ENCODE results near the gene CHP2. TPM values are rescaled to one million over a fixed set of nuclear protein-coding genes. Genes with fewer than 3 reads are reported as not detected.

CHP2 gene
- total and polyA plus RNA-seq, 2 donors from 2014 or later, result 6.8 TPM; not detected in 1

DNA sequence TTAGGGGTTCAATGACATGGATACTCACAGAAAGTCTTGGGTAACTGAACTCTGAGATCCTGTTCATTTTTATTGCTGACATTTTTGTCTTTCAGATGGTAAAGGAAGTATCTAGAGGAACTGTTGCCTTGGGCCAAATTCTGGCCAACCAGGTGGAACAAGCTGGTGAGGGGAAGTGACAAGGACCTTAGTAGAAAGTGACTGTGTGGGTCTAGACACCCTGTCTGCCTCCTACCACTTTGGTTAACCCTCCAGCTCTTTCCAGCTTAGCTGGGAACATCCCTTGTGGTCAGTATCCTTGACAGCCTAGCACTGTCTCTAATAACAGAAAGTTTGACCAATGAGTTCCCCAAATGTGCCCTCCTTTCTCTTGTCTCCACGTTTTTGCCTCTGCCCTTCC lies 52.2 kb downstream of the CHP2 start:
- H3K36me3 ChIP-seq (ENCODE audit: control insufficient read depth in 2 of 3, insufficient read depth in 3 of 3, low read length in 3 of 3), result no peaks in the 10 kb centered on the region
- FAIRE-seq (no peak), DNase-seq (no peak)
- no peak overlapping the region for H3K9ac ChIP-seq (ENCODE audit: low read length in 3 of 3)
- intact Hi-C loops (cut with DNase I), result no loop called here
- no peak overlapping the region for H3K27ac ChIP-seq (ENCODE audit: low read depth in 2 of 2, low read length in 2 of 2)
- no peaks in the 10 kb centered on the region for H3K27me3 ChIP-seq (ENCODE audit: control insufficient read depth, insufficient read depth, low read length)
- H3K4me3 ChIP-seq (ENCODE audit: low read length in 3 of 3), result no peak overlapping the region
- TF ChIP-seq, protein P1, sequence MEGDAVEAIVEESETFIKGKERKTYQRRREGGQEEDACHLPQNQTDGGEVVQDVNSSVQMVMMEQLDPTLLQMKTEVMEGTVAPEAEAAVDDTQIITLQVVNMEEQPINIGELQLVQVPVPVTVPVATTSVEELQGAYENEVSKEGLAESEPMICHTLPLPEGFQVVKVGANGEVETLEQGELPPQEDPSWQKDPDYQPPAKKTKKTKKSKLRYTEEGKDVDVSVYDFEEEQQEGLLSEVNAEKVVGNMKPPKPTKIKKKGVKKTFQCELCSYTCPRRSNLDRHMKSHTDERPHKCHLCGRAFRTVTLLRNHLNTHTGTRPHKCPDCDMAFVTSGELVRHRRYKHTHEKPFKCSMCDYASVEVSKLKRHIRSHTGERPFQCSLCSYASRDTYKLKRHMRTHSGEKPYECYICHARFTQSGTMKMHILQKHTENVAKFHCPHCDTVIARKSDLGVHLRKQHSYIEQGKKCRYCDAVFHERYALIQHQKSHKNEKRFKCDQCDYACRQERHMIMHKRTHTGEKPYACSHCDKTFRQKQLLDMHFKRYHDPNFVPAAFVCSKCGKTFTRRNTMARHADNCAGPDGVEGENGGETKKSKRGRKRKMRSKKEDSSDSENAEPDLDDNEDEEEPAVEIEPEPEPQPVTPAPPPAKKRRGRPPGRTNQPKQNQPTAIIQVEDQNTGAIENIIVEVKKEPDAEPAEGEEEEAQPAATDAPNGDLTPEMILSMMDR (IDR thresholded peaks at IDR 0.05; ENCODE audit: borderline replicate concordance, extremely low read depth, insufficient read depth), result no peak
- H3K9me3 ChIP-seq (ENCODE audit: control insufficient read depth in 2 of 3, insufficient read depth in 1 of 3, low read length in 3 of 3), result no peaks in the 10 kb centered on the region
- H3K4me1 ChIP-seq (ENCODE audit: control insufficient read depth in 2 of 3, insufficient read depth in 2 of 3, low read depth in 1 of 3, low read length in 3 of 3), result no peaks in the 10 kb centered on the region

Other genes starting within 250 kb of the CHP2 start
- gene GGA2, start 244.5 kb upstream of the CHP2 start, total RNA-seq, result 79.9 TPM
- 43.5 TPM for gene GGA2, start 244.5 kb upstream of the CHP2 start, polyA plus RNA-seq (ENCODE audit: insufficient read depth, low read depth, low replicate concordance)
- gene EARS2, start 197.7 kb upstream of the CHP2 start, total RNA-seq, result 21.6 TPM
- 30.4 TPM for gene EARS2, start 197.7 kb upstream of the CHP2 start, polyA plus RNA-seq (ENCODE audit: insufficient read depth, low read depth, low replicate concordance)
- 52.8 TPM for gene UBFD1, start 197.3 kb upstream of the CHP2 start, total RNA-seq
- 20.8 TPM for gene UBFD1, start 197.3 kb upstream of the CHP2 start, polyA plus RNA-seq (ENCODE audit: insufficient read depth, low read depth, low replicate concordance)
- gene NDUFAB1, start 158.7 kb upstream of the CHP2 start, total RNA-seq, result 66.6 TPM
- gene NDUFAB1, start 158.7 kb upstream of the CHP2 start, polyA plus RNA-seq (ENCODE audit: insufficient read depth, low read depth, low replicate concordance), result 374 TPM
- gene PALB2, start 113.7 kb upstream of the CHP2 start, total RNA-seq, result 11.7 TPM
- gene PALB2, start 113.7 kb upstream of the CHP2 start, polyA plus RNA-seq (ENCODE audit: insufficient read depth, low read depth, low replicate concordance), result 5.7 TPM
- 60.5 TPM for gene DCTN5, start 113.6 kb upstream of the CHP2 start, total RNA-seq
- gene DCTN5, start 113.6 kb upstream of the CHP2 start, polyA plus RNA-seq (ENCODE audit: insufficient read depth, low read depth, low replicate concordance), result 36.5 TPM
- 2.5 TPM for gene PLK1, start 76.1 kb upstream of the CHP2 start, total RNA-seq
- 0.71 TPM for gene PLK1, start 76.1 kb upstream of the CHP2 start, polyA plus RNA-seq (ENCODE audit: insufficient read depth, low read depth, low replicate concordance)
- gene ERN2, start 41.8 kb upstream of the CHP2 start, total RNA-seq, result not detected
- not detected for gene ERN2, start 41.8 kb upstream of the CHP2 start, polyA plus RNA-seq (ENCODE audit: insufficient read depth, low read depth, low replicate concordance)
- 17.8 TPM for gene PRKCB, start 81.0 kb downstream of the CHP2 start, total RNA-seq
- 0.62 TPM for gene PRKCB, start 81.0 kb downstream of the CHP2 start, polyA plus RNA-seq (ENCODE audit: insufficient read depth, low read depth, low replicate concordance)